Measurements from ENCODE around the gene ITPA. TPM values are rescaled to one million over a fixed set of nuclear protein-coding genes. Genes with fewer than 3 reads are reported as not detected.

Gene ITPA
- total and polyA plus RNA-seq, 2 of the 8 experiments (the other 6 are each of a cell fraction or from before 2014, with no cell fraction given), result 88.2 to 94.0 TPM

GRCh38 chr20:3245711-3246110 is 36.4 kb downstream of the ITPA start (continued):
- TF ChIP-seq JUND (IDR thresholded peaks at IDR 0.05; ENCODE audit: low read length) (no peak), POLR2AphosphoS5 (IDR thresholded peaks at IDR 0.05; ENCODE audit: low read depth, low read length) (no peak)
